ENCODE data around the gene MIER2.

- TF ChIP-seq POLR2AphosphoS5 (IDR thresholded peaks at IDR 0.05) (no peak), POLR2A (IDR thresholded peaks at IDR 0.05; ENCODE audit: low read depth) (no peak), EP300 (IDR thresholded peaks at IDR 0.05) (no peak)
- TF ChIP-seq, protein P1, sequence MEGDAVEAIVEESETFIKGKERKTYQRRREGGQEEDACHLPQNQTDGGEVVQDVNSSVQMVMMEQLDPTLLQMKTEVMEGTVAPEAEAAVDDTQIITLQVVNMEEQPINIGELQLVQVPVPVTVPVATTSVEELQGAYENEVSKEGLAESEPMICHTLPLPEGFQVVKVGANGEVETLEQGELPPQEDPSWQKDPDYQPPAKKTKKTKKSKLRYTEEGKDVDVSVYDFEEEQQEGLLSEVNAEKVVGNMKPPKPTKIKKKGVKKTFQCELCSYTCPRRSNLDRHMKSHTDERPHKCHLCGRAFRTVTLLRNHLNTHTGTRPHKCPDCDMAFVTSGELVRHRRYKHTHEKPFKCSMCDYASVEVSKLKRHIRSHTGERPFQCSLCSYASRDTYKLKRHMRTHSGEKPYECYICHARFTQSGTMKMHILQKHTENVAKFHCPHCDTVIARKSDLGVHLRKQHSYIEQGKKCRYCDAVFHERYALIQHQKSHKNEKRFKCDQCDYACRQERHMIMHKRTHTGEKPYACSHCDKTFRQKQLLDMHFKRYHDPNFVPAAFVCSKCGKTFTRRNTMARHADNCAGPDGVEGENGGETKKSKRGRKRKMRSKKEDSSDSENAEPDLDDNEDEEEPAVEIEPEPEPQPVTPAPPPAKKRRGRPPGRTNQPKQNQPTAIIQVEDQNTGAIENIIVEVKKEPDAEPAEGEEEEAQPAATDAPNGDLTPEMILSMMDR (IDR thresholded peaks at IDR 0.05): no peak
These were observed 54.8 kb downstream of the MIER2 start for GRCh38 chr19:289651-290371.
